GM19193 (cell line): Measurements from ENCODE around the gene TTLL12.
A peak's percentile ranks its signal among the peaks of the same experiment; 100 is the strongest.

Source experiments
- POLR2A ChIP-seq: IDR thresholded peaks from 4 replicates; pipeline ENCODE4 v1.6.1; 2011; ENCODE audit not compliant: insufficient read depth, insufficient read length; ENCODE audit errors: extremely low read depth

Gene TTLL12

DNA sequence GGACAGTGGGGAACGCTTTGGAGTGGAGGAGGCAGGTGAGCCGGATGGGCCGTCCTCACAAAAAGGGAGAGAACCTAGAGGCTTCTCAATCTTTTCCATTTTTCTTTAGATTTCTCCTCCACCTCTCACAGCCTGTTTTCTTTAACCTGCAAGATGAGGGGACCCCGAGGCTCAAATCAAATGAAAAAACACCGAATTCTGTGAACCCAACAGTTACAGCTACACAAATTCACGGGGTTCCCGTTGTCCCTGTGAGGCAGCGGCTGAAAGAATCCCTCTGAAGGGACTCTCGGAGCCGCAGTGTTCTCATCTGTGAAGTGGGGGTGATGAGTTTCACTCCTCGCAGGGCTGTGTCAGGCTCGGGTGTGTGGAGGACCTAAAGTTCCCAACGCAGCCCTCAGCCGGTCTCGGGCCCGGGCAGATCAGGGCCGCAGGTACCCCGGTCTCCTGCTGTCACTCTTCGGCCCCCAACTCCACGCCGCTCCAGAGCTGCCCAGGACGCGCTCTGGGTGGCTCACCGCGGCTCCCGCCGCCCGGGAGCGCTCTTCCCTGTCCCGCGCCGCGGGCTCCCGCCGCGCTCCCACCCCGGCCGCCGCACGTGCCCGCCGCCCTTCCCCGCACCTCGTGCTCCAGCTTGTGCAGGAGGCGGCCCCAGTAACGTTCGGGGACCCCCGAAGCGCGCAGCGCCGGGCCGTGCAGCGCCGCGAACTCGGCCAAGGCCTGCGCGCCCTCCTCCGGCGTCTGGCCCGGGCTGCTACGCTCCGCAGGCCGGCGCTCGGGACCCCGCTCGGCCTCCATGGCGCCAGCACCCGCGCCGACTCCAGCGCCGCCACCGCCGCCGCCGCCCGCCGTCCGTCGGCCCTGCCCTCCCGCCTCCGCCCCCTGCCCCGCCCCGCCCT, at the start of gene TTLL12:
TSS of gene TTLL12 (minus strand) at position 863 of the 899 bp plus-strand sequence. CDS start at position 798, 65 bp downstream.
- TF ChIP-seq POLR2A = peak; percentile 76

DNA sequence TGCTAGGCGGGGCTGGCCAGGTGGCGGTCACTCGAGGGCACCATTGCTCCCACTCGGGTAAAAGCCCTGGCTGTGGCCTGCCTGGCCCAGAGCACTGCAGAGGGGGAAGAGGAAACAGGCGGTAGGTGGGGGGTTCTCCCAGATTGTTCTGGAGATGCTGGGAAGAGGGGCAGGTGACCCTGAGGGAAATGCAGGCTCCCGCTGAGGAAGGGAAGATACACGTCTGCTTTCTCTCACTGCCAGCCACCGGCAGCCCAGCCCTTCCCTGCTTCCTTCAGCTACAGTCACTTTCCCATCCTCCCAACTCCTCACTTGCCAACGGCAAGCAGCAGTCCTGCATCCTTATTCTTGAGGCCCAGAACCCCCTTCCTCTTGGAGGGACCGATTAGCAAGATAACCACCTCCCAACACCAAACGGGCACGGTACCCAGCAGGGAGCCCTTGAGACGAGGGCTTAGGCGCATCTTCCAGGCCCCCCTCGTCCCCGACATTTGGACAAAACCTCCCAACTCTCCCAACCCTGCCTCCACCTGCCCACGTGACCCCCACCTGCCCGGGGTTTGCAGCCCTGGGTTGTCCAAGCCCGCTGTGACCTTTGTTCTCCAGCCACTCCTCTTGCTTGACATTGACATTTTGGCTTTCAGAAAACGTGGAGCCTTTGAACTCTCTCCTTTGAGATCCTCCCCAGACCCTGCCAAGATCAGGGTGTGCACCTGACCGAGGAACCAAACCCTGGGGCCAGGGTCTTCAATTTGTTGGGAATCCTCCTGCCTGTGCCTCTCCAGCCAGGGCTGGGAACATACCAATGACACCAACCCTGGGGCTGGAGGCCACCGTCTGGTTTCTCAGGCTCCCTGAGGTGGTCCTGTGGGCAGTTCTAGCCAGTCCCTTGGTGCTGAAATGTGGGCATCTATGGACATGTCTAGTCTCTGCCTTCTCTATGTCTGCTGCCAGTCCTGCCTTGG, 48.8 kb upstream of the TTLL12 start:
- no peak for TF ChIP-seq POLR2A

DNA sequence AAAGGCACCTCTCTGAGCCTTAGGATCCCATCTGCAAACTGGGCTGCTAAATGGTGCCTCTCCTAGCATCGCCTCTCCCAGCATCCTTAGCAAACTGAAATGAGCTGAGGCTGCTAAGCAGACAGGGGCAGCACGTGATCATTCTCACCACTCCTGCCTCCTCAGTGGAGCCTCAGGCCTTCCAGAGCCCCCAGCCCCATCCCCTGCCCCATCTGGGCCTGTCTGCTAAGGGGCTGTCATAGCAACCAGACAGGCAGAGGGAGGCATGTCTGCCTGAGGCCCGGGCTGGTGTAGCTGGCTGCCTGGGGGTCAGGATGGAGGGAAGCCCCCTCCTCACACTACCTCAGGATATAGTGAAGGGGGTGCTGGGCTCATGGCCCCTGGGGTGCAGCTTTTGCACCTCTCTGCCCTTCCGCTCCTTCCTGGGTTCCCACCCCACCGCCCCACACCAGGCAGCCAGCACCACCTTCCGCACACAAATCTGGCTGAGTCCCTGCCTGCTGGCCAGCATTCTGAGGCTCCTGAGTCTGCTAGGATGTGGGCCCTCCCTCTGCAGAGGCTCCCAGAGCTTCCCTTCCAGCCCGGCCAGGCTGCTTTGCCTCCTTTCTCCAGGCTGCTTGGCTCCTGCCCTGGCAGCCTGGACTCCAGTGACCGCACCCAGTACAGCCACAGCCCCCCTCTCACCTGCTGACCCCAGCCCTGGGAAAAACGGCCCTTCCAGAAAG, 47.5 kb upstream of the TTLL12 start:
- TF ChIP-seq POLR2A = no peak

DNA sequence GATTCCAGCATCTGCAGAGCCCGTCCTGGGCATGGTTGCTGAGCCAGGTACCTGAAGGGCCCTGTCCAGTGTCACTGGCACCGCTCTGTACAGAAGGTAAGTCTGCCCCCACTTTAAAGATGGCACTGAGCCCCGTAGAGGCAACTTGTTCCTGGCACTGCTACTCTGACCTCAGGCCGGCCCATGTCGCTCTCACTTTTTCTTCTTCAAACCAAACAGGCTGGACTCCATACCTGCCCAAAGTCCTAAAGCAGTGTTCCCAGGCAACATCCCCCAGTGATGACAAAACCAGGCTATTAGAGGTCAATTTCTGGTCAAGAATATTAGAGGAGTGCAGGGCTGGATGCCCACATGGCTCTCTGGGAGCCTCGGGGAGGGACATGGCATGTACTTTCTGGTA, 46.6 kb upstream of the TTLL12 start:
- no peak for TF ChIP-seq POLR2A

DNA sequence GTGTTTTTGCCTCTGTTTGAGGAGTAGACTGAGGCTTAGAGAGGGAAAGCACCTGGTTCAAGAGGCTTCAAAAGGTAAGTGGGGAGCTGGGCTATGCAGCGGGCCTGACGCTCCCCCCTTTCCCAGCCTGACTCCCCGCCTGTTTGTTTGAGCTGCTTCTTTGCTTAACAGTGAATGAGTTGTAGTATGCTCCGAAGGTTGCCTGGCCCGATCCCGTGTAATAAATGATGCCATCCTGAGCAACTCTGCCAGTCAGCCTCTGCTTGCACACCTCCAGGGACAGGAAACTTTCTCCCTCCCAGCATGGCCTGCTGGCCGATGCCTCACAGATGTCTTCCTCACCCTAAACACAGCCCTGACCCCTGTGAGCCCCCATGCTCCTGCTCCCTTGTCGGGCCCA, 45.5 kb upstream of the TTLL12 start:
- TF ChIP-seq POLR2A = no peak

DNA sequence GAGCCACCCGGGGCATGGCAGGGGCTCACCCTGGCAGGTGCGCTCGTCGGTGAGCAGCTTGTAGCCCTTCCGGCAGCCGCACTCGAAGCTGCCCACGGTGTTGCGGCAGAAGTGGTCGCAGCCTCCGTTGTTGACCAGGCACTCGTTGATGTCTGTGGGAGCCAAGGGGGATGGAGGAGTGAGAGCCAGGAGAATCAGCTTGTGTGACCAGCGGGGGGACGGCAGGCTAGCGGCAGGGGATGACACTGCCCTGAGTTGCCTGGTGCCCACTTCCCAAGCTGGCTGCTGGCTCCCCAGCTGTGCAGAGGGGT, 44.7 kb upstream of the TTLL12 start:
- TF ChIP-seq POLR2A = no peak

DNA sequence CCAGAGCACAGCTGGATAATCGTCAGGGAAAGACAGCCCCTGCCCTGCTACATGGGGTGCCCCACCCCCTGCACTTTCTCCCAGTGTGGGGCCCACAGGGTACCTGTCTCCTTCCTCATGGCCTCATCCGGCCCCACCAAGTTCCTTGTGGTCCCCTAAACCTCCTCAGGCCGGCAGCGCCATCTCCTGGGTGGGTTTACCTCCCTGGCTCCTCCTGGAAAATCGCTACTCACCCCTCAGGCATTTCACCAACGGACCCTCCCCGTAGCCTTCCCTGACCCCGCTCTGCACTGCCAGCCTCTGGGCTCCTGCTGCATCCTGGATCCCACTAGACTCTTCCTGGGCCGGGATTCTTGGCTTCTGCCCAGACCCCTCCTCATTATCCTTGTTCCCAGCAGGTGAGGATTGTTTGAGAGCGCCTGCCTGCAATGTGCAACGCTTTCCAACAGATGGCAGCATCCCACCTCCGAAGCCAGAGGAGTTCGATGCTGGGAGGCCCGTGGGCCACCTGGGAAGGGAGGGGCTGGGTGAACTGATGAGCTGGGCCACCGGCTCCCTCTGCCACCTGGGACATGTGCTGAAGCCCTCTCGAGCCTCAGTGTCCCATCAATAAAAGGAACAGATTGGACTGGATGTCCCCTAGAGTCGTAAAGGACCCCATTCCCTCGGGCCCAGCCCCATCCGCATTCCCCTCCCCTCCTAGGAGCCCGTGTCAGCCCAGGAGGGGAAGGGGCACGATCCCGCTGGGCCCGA, 44.2 kb upstream of the TTLL12 start:
- TF ChIP-seq POLR2A = no peak

DNA sequence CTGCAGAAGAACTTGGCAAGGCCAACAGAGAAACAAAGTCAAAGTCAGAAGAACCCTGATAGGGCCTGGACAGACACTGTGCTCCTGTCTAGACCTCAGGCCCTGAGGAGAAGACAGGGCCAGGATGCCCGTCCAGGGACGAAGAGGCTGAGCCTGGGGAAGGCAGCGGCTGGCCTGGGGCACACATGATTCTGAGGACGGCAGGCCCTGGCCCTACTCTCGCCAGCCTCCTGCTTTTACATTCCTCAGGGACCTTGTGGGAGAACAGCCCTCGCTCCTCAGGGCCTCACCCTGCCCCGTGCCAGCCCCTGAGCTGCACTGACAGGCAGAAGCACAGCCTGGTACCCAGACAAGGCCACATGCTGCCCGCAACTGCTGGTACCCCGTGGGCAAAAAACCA, 43.6 kb upstream of the TTLL12 start:
- TF ChIP-seq POLR2A = no peak

DNA sequence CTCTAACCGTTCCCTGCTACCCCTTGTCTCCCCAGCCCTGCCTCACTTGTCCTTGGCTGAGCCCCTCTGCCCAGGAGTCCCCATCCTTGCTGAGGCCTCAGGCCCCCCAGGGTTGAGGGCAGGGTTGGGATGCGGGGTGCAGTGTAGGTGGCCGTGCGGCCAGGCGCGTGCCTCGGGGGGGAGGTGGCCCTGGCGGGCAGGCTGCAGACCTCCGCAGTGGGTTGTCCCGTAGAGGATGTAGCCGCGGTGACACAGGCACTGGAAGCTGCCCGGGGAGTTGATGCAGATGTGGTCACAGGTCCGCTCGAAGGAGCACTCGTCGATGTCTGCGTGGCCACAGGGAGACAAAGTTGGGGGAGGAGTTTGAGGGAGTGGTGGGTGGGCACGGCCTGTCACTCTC, 41.9 kb upstream of the TTLL12 start:
- TF ChIP-seq POLR2A = no peak

DNA sequence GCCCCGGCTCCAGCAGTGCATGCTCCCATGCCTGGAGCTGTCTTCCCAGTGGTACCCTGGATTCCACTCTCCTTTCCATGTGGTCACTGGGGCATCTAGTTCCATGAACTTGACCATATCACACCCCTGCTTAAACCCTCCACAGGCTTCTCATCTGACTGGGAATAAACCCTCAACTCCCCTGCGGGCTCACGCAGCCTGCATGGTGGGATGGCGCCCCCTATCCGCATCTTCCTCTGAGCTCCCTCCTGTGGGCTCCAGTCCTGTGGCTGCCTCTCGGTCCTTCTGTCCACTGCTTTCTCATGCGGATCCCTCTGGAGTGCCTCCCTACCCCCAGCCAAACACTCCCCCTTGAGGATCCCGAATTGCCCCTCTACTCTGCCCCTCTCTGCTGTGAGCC, 41.4 kb upstream of the TTLL12 start:
- TF ChIP-seq POLR2A = no peak

DNA sequence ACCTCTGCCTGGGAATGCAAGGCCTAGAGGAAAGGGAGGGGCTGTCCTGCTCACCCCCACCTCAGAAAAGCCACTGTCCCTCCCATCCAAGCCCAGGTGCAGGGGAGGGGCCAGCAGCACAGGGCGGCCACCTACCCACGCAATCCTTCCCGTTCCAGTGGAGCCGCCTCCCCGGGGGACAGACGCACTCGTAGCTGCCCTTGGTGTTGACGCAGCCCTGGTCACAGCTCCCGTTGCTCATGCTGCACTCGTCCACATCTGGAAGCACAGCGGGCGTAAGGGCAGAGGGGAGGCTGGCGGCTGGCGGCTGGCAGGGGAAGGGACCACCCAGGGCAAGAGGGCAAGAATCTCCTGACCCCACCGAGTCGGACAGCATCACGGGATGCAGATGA, 40.3 kb upstream of the TTLL12 start:
- TF ChIP-seq POLR2A = no peak

DNA sequence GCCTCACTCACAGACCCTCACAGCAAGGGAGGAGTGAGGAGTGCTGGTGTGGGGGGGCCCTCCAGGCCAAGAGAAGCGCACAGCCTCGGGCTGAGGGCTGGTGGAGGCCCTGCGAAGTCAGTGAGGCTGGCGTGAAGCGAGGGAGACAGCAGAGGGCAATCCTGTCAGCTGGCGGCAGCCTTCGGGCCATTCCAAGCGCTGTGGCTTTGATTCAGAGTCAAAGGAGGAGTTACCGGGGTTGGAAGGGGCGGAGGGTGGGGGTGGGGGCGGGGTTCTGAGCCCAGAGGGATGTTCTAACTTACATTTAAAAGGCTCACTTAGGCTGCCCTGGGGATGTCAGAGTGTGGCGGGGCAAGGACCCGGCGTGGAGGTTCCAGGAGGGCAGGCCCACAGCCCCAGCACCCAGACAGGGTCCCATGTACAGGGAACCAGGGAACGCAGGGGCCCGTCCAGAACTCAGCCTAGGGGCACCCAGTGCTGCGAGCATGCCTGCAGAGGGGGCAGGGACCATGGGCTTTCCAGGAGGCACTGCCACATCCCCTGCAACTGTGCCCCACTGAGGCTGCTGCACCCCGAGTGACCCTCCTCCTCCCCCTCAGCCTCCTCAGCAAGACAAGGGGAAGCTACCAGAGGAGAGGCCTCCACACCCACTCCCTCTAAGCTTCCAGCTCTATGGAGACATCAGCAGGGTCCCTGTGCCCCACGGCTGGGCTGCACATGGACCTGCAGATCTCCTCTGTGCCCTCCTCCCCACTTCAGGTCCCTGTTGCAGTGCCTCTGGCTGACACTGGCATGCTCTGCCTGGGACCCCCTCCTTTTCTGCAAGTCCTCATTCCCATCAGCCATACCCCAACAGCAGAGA, 39.7 kb upstream of the TTLL12 start:
- no peak for TF ChIP-seq POLR2A

DNA sequence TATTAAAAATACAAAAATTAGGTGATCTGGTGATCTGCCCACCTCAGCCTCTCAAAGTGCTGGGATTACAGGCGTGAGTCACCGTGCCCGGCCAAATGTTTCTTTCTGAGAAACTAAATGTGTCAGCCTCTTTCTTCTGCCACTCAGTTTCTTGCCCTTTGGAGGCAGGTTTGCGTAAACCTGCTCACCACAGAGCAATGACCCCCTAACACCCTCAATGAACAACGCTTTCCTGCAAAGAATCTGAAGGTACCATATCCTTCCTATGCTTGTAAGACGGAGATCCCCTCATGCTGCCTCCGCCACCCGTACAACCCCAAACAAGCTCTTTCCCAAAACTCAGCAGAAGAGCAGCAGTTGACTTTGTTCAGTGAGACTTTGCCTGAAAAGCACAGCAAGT, 38.7 kb upstream of the TTLL12 start:
- no peak for TF ChIP-seq POLR2A
